GM19099 (cell line): ENCODE measurements around the gene PTP4A1.

Experiments used
- POLR2A ChIP-seq: IDR thresholded peaks from 3 replicates; pipeline ENCODE4 v1.6.1; 2011; ENCODE audit warnings: low read depth; ENCODE audit not compliant: insufficient read length; ENCODE audit errors: extremely low read depth

PTP4A1 gene

GRCh38 chr6:63546236-63546635 is 26.0 kb upstream of the PTP4A1 start:
- TF ChIP-seq POLR2A, result no peak

GRCh38 chr6:63546697-63547096 is 25.6 kb upstream of the PTP4A1 start:
- no peak for TF ChIP-seq POLR2A

DNA sequence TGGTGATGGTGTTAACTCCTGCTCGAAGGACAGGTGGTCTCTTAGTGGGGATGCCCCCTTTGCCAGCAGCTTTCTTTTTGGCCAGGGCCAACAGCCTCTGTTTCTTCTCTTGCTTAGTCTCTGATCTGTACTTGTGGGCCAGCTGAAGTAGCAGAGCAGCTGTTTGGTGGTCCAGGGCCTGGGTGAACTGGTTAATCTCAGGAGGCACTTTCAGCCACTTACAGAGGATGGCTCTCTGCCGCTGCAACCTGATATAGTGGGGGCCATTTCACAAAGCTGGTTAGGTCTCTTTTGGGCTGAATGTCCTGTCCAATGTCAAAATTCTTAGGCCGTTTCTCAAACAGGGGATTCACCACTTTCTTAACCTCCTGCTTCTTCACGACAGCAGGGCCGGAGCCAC is 23.2 kb upstream of the PTP4A1 start:
- TF ChIP-seq POLR2A, result no peak

DNA sequence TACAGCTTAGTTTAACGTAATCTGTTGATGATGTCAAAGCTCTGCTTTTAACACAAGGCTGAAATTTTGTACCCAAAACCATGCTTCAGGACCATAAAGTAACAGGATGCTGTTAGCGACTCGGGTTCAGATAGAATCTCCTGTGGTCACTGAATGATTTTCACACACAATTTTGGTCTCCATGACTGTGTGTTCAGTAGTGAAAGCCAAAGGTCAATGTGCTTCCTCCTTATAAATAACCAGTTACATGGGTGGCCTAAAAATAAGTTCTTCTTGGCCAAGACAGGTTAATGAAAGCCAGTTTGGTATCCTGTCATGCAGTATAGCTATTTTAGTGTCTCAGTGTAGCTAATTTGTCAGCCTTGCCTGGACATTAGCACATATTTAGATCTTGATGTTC is 19.1 kb upstream of the PTP4A1 start:
- no peak for TF ChIP-seq POLR2A

DNA sequence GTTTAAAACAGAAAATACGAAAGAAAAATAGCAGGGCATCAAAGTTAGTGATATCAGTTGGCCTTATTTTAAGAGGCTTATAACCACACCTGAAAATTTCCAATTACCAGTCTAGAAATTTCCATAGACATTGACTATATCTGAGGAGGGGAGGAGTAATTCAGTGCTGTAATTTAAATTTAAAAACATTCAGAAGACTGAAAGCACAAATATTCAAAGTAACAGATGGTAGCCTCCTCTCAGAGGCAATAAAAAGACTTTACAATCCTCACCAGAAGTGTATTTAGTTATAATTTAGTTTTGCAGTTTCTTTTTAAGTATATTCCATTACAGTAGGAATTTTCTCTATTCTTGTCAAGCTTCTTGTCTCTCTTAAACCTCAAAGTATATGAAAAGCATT is 18.4 kb upstream of the PTP4A1 start:
- TF ChIP-seq POLR2A, result no peak

- TF ChIP-seq POLR2A, result no peak
These were observed 17.5 kb upstream of the PTP4A1 start for GRCh38 chr6:63554782-63555181.

GRCh38 chr6:63556369-63556768 is 15.9 kb upstream of the PTP4A1 start:
- no peak for TF ChIP-seq POLR2A

DNA sequence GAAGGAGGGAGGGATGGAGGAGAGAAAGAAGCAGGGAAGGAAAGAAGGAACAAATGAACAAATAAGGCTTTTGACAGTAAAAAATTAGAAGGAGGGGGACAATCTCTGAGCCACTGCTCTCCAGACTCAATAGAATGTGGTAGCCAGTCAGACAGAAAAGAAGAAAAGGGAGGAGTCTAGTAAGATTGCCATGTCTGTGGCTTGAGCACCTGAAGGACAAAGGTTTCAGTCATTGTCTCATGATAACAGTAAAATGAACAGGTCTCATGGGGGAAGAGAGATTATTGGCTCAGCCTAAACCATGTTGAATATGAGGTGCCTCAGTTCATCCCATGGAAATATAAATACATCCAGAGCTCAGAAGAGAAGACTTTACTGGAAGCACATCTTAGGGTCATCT is 14.0 kb upstream of the PTP4A1 start:
- no peak for TF ChIP-seq POLR2A

DNA sequence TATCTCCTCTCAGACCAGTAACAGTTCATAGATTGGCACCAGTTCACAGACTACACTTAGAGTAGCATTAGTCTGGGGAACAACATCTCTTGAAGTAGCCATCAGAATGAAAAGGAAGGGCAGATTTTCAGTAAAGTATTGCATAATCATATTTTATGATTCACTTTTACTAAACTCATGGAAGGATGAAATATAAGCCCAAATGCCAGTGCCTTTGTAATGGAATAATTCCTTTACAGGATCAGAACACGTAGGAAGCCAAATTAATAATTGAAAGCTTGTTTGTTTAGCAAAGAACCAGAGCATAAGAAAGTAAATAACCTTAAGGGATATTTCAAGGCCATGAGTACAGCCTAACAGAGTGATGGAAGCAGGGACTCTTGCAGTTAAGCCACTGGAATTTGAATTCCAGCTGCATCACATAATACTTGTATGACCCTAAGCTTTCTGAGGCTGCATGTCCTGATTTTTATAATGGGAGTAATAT is 11.4 kb upstream of the PTP4A1 start:
- no peak for TF ChIP-seq POLR2A

DNA sequence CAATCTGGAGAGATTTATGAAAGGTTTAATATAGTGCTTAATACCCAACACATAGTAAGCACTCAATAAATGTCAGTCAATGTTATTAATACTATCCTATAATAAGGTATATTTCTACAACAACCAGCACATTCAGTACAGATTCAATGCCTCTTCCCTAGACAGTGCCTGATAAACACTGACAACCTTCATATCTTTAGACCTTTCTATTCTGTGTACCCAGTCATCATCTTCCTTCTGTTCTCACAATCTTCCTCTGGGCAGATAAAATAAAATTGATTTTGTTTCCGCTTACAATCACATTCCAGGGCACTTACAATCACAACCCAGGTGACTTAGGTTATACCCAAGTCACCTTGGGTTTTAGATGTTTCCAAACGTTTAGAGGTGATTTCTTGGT is 11.0 kb upstream of the PTP4A1 start:
- TF ChIP-seq POLR2A, result no peak

GRCh38 chr6:63563235-63563634 is 9.0 kb upstream of the PTP4A1 start:
- no peak for TF ChIP-seq POLR2A

DNA sequence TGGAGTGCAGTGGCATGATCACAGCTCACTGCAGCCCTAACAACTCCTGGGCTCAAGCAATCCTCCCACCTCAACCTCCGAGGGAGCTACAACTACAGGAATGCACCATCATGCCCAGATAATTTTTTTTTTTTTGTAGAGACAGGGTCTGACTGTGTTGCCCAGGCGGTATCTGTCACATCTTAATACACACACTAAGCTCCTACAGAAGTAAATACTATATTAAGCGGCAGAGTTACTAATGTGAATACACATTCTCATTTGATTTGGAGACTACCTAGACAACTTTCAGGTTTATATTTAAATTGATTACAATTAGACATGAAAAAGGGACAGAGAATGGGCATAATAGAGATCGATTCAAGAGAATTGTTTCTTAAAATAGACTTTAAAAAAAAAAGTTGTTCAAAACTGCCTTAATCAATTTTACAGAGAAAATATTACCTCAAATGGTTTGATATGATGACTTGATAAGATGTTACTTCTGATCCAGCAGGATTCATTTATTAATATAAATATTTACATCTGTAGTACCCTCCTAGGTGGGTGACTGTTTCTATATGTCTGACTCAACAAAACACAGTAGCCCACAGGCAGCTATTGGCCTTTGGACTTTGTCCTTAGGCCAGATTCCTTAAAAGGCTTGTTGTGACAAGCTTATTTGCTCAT is 7.1 kb upstream of the PTP4A1 start:
- no peak for TF ChIP-seq POLR2A

DNA sequence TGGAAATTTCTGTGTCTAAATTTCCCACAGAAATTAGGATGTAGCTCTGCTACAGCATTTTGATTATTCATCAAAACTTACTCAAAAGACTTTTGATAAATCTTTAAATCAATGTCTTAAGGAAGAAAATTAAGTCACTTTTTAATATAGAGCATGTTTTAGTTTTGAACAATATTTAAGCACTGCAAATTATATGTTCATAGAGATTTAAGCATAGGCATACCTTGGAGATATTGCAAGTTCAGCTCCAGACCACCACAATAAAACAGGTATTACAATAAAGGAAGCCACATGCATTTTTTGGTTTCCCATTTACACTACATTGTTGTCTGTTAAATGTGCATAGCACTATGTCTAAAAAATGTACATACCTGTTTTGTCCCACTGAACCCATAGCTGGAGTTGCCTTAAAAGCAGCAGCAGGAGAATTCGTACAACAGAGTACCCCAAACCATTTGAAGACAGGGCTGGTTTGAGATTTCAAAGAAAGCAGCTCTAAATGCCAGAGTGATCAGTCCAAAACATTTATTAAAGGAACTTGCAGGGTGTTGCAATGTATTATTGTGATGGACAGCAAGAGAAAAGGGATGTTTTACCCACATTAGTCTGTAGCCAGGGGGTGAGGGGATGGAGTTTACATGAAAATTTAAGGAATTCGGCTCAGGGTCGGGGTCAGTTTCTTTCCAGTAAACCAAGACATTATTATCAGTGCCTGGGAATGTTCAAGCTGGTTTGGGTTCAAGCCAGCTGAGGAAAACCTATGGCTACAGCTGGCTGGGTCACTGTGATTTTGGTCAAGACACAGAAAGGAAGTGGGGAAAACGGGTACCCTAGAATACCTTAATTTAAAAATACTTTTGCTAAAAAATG is 6.3 kb upstream of the PTP4A1 start:
- TF ChIP-seq POLR2A, result no peak

GRCh38 chr6:63567966-63568365 is 4.3 kb upstream of the PTP4A1 start:
- no peak for TF ChIP-seq POLR2A

GRCh38 chr6:63571361-63572043 is 778 bp upstream of the PTP4A1 start:
- no peak for TF ChIP-seq POLR2A

GRCh38 chr6:63572747-63573075 is 431 bp downstream of the PTP4A1 start:
- no peak for TF ChIP-seq POLR2A

GRCh38 chr6:63573076-63573898 is 1.0 kb downstream of the PTP4A1 start:
- TF ChIP-seq POLR2A, result peak; percentile 93
